GM19238 (cell line): Measurements from ENCODE around the gene AKR1B15.
"Not testable (repeated sequence)": the region's sequence is repeated elsewhere in the genome, so short reads cannot be mapped to it uniquely, and the experiment has no call there.

Experiments
- DNase-seq: peaks from one replicate; pipeline ENCODE4 v3.0.0; 2011; ENCODE audit warnings: low spot score; ENCODE audit not compliant: insufficient read length

Gene AKR1B15

DNA sequence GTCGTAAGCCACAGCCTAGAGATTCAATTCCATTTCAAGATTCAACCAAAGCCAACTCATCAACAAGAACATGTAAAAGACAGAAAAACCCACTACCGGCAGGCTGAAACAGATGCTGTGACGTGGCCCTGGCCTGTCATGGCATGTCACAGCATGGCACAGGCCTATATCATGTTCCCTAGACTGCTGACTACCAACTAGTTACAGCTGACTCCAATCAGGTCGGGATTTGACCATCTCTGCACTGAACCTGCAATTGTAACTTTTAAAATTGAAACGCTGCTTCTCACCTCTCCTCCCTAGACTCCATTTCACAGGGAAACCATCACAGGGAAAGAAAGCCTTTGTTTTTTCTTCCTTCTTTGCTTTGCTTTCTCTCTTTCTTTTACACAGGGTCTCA, 12.7 kb downstream of the AKR1B15 start:
- not testable (repeated sequence) for DNase-seq

- no peak for DNase-seq
Measured at GRCh38 chr7:134562136-134562535, 13.2 kb downstream of the AKR1B15 start.

DNA sequence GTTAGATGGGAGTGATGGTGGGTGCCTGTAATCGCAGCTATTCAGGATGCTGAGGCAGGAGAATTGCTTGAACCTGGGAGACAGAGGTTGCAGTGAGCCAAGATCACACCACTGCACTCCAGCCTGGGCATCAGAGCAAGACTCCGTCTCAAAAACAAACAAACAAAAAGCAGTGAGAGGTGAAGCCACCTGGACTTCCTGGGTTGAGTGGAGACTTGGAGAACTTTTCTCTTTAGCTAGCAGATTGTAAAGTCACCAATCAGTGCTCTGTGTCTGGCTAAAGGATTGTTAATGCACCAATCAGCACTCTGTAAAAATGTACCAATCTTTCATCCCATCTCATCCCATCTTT, 14.5 kb downstream of the AKR1B15 start:
- not testable (repeated sequence) for DNase-seq

- DNase-seq: no peak
Measured at GRCh38 chr7:134565643-134566136, 16.8 kb downstream of the AKR1B15 start.

DNA sequence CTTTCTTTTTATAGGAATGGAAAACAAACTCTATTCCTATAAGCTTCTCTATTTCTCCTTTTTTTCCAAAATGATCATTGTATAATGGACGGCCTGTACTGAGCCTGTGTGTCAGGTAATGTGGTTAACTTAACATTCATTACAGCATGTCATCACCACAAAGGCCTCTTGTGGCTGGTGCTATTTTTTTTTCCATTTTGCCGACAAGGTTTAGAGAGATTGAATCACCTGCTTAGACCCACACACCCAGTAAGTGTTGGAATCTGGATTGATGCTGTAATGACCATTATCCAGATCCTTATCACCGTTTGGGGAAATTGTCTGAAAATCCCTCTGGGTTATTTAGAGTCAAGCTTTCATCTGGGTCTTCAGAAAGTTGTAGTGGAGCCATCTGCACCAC, 18.5 kb downstream of the AKR1B15 start:
- no peak for DNase-seq

DNA sequence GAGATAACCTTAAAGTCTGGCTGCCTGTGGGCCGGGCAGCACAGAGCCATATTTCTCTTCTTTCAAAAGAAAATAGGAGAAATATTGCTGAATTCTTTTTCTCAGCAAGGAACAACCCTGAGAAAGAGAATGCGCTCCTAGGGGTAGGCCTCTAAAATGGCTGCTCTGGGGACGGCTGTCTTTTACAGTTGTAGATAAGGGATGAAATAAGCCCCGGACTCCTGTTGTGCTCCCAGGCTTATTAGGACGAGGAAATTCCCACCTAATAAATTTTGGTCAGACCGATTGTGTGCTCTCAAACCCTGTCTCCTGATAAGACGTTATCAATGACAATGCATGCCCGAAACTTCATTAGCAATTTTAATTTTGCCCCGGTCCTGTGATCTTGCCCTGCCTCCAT, 21.1 kb downstream of the AKR1B15 start:
- not testable (repeated sequence) for DNase-seq

GRCh38 chr7:134571101-134571500, 22.2 kb downstream of the AKR1B15 start:
- no peak for DNase-seq

DNA sequence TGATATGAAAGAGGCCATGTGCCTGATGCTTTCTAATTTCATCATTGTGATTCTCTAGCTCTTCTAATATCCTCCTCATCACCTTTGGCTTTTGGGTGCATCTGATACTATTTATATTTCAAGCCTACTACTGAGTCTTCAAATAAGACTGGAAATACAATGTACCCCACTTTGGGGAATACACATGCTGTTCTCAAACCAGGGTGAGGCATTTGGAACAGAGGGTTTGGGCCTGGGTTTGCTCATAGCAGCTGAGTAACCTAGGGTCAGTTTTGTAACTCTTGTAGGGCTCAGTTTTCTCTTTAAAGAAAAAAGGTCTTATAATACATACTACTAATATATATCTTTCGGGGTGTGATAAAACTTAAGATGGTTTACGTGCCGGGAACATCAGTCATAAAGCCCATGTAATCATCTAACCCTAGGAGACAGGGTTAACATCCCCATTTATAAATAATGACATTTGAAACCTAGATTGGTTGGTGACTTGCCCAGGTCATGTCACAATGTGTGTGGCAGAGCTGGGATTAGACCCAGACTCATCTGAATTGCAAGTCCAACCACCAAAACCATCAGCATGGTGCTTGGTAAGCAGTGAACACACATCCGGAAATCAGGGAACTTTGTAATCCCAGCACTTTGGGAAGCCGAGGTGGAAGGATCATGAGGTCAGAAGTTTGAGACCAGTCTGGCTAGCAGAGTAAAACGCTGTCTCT, 23.0 kb downstream of the AKR1B15 start:
- DNase-seq: no peak

DNA sequence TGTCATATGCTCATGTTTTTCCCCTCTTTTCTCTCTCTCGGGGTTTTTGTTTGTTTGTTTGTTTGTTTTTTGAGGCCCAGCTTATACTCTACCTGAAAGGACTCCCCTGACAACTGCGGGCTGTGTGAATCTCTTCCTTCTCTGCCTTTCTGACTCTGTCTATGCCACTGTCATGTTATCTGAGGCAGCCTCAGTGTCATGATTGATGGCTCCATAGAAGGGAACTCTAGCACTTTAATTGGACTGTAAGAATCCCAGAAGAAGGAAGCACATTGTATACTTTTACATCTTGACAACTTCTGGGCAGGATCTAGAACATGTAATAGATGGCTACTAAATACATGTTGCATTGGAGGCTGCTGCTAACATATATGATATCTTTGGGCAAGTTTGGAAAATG, 25.4 kb downstream of the AKR1B15 start:
- no peak for DNase-seq

- DNase-seq: no peak
Measured at GRCh38 chr7:134584290-134584689, 35.4 kb downstream of the AKR1B15 start.

GRCh38 chr7:134585897-134586296, 37.0 kb downstream of the AKR1B15 start:
- DNase-seq: no peak

- DNase-seq: no peak
Measured at GRCh38 chr7:134587750-134588149, 38.8 kb downstream of the AKR1B15 start.

GRCh38 chr7:134589491-134589941, 40.6 kb downstream of the AKR1B15 start:
- DNase-seq: no peak

- no peak for DNase-seq
Measured at GRCh38 chr7:134593530-134594392, 44.9 kb downstream of the AKR1B15 start.

GRCh38 chr7:134594877-134595276, 46.0 kb downstream of the AKR1B15 start:
- DNase-seq: no peak

DNA sequence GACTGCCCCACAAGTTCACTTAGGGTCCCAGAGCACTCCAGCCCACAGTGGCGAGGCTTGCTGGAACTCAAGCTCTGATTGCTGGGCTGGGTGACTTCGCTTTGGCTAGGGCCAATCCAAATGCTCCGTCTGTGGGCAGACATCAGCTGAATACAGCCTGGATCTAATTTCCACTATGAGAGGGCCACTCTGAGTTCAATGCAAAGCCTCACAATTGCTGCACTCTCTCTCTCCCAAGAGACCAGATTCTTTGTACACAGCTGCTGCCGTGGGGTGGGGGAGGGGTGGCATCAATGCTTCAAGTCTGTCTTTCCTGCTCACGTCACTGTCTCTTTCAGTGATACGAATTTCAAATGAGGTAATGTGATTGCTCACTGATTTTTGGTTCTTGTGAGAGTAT, 50.5 kb downstream of the AKR1B15 start:
- no peak for DNase-seq

DNA sequence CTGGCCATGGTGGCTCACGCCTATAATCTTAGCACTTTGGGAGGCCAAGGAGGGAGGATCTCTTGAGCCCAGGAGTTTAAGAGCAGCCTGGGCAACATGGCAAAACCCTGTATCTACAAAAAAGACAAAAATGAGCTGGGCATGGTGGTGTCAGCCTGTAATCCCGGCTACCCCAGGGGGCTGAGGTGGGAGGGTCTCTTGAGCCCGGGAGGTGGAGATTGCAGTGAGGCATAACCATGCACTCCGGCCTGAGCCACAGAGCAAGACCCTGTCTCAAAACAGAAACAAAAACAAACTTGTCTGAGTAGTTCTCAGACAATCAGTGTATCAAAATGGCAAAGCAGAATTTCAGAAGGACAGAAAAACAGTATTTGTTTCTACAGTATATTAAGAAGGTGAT, 52.5 kb downstream of the AKR1B15 start:
- no peak for DNase-seq

GRCh38 chr7:134602881-134603451, 54.1 kb downstream of the AKR1B15 start:
- DNase-seq: no peak

- peak; percentile 39 for DNase-seq
Measured at GRCh38 chr7:134605978-134606923, 57.3 kb downstream of the AKR1B15 start.

DNA sequence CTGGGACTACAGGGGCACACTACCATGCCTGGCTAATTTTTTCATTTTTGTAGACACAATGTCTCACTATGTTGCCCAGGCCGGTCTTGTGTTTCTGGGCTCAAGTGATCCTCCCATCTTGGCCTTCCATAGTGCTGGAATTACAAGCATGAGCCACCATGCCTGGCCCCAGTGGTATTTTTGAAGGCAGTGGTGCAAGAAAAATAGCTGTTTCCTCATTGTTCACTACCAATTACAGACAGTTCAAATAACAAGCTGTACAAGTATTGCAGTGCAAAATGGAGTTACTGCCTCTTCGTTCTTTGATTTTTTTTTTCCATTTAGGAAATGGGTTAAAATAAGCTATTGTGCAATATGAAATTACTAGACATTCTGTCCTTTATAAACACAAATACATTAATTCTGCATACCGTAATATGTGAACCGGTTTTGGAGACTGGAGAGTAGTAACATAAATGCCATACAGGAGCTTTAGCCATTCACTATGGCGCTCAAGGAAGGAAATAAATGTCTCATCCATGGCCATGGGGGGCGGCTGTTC, 62.8 kb downstream of the AKR1B15 start:
- DNase-seq: no peak

DNA sequence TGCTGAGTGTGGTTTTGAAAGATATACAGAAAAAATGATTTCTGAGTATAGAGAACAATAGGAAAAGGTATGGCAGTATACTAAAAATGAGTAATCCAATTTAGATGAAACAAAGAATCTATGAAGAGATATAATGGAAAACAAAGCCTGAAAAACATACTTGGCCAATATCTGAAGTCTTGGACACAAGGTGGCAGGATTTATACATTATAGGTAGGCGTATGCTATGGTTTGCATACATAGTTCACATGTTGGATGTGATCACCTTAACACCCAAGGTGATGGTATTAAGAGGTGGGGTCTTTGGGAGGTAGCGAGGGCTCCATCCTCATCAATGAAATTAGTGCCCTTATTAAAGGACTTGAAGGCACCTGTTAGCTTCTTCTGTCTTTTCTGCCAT, 63.3 kb downstream of the AKR1B15 start:
- DNase-seq: no peak
